C4-2B (cell line): Measurements from ENCODE around the gene BTK.

Experiments
- H3K27ac ChIP-seq: fragments of 450-650 bp; 2 replicates; pipeline ENCODE4 v1.5.1; 2017
- ZFX ChIP-seq: fragments of 450-650 bp; IDR thresholded peaks from 2 replicates; pipeline ENCODE4 v1.6.1; 2017
- TF ChIP-seq, protein P1 (sequence below): fragments of 450-650 bp; conservative IDR thresholded peaks from 2 replicates; pipeline ENCODE4 v1.5.1; 2017; ENCODE audit warnings: mild to moderate bottlenecking

Gene BTK

DNA sequence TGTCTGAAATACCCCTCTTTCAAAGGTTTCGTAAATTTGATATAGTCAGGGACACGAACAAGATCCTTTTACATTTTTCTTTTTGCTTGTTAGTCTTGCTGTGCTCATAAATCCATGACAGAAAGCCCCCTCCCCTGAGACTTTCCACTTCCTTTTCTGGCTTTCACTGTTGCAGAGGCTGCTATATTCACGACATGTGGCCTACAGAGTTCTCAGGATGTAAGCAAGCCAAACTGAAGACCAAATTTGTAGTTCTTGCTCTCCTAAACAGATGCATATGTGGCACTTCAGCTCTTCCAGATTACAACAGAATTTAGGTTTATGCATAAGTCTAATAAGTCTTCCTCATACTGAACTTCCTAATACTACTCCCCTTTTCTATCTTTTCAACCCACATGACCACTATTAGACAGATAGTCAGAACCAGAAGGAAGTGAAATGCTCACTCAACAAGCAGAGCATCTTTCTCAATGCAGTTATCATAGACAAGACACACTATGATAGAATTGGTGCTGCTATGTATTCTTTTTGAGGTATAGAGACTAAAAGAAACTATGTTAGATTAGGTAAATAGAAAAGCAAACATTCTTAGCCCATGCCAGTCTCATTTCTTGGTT is 15.0 kb downstream of the BTK start:
- TF ChIP-seq, protein P1, sequence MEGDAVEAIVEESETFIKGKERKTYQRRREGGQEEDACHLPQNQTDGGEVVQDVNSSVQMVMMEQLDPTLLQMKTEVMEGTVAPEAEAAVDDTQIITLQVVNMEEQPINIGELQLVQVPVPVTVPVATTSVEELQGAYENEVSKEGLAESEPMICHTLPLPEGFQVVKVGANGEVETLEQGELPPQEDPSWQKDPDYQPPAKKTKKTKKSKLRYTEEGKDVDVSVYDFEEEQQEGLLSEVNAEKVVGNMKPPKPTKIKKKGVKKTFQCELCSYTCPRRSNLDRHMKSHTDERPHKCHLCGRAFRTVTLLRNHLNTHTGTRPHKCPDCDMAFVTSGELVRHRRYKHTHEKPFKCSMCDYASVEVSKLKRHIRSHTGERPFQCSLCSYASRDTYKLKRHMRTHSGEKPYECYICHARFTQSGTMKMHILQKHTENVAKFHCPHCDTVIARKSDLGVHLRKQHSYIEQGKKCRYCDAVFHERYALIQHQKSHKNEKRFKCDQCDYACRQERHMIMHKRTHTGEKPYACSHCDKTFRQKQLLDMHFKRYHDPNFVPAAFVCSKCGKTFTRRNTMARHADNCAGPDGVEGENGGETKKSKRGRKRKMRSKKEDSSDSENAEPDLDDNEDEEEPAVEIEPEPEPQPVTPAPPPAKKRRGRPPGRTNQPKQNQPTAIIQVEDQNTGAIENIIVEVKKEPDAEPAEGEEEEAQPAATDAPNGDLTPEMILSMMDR = no peak
- no peak for TF ChIP-seq ZFX
- H3K27ac ChIP-seq = no peak overlapping the region

DNA sequence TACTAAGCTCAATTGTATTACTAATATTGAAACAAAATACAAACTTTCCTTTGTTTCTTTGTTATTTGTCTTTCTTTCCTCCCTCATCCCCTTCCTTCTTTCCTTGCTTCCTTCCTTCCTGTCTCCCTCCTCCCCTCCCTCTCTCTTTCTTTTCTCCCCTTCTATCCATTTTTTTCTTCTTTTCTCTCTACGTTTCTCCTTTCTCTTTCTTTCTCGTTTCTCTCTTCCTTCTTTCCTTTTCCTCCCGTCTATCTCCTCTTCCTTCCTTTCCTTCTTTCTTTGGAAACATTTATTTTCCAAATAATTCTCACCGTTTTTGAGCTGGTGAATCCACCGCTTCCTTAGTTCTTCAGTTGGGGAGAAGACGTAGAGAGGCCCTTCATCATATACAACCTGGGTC is 16.3 kb downstream of the BTK start:
- H3K27ac ChIP-seq = no peak overlapping the region
- TF ChIP-seq ZFX = no peak
- TF ChIP-seq, protein P1 = no peak

DNA sequence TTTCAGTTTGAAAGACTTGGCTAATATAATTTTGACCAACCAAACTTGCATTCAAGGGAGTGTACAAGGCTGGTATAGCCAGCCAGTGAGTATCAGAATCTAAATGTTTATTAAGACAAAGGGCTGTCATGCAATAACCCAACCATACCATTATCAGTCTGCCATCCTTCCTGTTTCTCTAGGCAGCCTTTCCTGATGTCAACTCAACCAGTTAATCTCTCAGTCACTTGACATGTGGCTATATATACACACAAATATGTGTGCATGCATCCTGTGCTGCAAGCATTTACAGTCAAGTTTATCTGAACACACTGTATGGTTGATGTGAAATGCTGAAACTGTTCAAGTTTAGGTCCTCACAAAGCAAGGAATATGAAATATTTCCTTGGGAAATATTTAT is 17.2 kb downstream of the BTK start:
- H3K27ac ChIP-seq = no peak overlapping the region
- TF ChIP-seq, protein P1 = no peak
- no peak for TF ChIP-seq ZFX

DNA sequence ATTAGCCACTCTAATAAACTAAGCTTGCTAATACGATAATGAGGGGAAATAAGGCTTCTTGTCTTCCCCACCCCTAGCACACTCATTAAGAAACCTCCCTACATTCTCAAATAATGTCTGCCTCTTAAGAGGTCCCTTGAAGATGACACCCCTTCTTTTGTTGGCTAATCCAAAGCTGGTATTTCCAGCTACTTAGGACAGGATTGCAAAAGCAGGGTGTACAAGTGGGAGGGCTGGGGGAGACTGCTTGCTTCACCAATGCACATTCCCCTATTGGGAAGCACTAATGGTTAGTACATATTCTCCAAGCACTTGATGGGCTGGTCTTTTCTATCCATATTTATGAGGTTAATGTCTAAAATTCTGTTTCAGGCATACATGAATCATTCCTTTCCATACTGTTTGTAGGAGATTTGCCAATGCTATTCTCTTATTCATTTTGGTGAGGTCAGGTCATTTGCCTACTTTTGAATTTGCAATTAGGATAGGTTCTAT is 20.6 kb downstream of the BTK start:
- TF ChIP-seq, protein P1 = no peak
- TF ChIP-seq ZFX = no peak
- no peak overlapping the region for H3K27ac ChIP-seq

DNA sequence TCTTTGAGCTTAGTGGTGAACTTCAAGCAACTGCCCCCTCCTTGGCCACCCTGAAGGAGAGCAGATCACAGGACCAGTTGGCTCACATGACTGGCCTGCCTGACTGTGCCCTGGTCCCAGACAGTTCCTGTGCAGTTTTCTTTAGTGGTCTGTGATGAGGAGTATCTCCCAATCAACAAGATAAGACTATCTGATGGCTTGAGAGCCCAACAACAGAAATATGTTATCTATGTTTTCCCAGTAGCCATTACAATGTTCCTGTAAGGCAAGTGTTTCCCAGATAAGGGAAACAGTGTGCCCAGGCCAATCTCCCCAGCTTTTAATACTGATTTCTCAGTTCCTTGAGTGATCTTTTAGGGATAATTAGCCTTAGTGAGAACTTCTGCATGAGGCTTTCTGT is 23.2 kb downstream of the BTK start:
- TF ChIP-seq ZFX = no peak
- TF ChIP-seq, protein P1 = no peak
- H3K27ac ChIP-seq = no peak overlapping the region

DNA sequence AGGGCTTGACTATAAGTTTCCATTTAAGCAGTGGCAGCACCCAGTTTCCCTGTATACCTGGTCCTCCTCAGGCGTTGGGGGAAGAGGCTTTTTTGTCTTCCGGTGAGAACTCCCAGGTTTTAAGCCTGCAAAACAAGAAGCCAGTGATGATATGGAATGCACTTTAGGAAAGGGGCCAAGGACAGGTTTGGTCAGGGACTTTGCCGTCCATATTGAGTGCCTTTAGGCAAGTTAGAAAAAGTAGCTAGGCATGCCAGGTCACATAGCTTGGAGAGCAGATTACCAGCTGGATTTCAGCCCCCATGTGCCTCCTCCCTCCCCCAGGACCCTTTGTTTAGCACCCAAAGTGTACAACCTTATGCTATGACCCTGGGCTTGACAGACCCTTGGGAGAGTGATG is 23.9 kb downstream of the BTK start:
- TF ChIP-seq, protein P1 = no peak
- no peak for TF ChIP-seq ZFX

DNA sequence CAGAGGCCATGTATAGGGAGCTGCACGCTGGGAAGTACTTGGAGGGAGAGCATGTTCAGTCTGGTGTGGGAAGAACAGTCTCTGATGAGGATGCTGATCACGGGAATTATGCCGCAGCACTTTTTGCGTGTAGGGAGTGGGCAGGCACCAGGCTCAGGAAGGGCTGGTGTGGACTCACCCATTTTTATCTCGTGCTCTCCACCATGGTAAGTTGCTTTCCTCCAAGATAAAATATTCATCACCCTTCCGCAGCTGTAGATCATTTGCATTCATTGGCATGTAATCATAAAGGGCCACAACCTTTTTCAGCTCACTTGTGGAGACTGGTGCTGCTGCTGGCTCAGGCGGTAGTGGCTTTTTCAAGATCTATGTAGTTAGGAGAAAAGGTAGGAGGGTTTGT is 25.6 kb downstream of the BTK start:
- H3K27ac ChIP-seq = no peak overlapping the region
- TF ChIP-seq, protein P1 = no peak
- TF ChIP-seq ZFX = no peak

More for the DNA sequence above, 23.9 kb downstream of the BTK start:
- no peak overlapping the region for H3K27ac ChIP-seq
